GM19328 (cell line): ENCODE data around the gene VRK2.

Experiments used
- ATAC-seq: cut with Tn5 transposase; IDR thresholded peaks from one replicate; pipeline ENCODE4 v1.9.1; 2021; ENCODE audit warnings: mild to moderate bottlenecking, moderate library complexity; ENCODE audit not compliant: unreplicated experiment

Gene VRK2

GRCh38 chr2:58046585-58047372 is at the start of gene VRK2:
Gene VRK2 (plus strand): TSS chr2:58046806. CDS start chr2:58048832, 2,026 bp downstream.
- ATAC-seq: peak; percentile 89

- ATAC-seq: no peak
Observed at GRCh38 chr2:58006256-58006951, 40.2 kb upstream of the VRK2 start.

DNA sequence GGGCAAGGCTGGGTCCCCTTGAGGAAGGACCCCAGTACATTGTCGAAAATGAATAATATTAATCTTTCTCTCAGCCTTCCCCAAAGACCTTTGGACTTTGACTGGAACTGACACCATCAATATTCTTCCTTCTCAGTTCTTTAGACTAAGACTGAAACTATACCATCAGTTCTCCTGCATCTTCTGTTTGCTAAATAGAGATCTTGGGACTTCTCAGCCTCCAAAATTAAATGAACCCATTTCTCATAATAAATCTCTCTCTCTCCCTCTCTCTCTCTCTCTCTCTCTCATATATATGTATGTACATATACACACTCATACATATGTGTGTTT is 39.7 kb upstream of the VRK2 start:
- no peak for ATAC-seq

DNA sequence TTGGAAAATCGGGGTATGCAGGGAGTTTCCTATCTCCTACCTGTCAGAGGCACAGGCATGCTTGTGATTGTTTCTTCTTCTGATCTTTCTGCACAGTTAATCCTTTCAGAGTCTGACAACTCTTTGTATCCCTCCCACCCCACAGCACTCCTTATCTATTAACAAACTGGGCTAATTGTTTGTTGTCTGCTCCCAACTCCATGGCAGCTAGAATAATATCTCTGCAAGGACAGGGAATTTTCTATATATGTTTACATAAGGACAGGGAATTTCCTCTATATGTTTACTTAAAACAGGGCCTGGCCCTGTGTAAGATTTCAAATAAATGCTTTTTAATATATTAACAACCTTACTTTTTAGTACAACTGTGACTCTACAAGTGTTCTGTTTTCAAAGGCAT is 36.0 kb upstream of the VRK2 start:
- ATAC-seq: no peak

DNA sequence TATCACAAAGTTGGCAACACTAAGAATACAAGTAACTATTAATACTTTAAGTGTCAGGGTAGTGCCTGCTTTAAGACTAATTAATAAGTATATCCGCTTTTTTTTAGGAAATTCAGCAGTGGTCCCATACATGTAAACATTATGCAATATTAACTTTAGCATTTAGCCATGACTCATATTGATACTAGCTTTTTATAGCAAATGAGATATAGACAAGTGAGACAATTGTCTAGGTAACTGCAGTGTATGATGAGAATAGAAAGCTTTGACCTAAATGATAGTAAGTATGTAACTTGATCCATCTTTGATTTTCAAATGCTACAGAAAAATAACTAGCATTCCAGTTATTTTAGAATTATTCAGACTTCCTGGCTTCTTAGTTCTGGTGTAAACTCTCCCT is 27.4 kb upstream of the VRK2 start:
- peak; percentile 47 for ATAC-seq

DNA sequence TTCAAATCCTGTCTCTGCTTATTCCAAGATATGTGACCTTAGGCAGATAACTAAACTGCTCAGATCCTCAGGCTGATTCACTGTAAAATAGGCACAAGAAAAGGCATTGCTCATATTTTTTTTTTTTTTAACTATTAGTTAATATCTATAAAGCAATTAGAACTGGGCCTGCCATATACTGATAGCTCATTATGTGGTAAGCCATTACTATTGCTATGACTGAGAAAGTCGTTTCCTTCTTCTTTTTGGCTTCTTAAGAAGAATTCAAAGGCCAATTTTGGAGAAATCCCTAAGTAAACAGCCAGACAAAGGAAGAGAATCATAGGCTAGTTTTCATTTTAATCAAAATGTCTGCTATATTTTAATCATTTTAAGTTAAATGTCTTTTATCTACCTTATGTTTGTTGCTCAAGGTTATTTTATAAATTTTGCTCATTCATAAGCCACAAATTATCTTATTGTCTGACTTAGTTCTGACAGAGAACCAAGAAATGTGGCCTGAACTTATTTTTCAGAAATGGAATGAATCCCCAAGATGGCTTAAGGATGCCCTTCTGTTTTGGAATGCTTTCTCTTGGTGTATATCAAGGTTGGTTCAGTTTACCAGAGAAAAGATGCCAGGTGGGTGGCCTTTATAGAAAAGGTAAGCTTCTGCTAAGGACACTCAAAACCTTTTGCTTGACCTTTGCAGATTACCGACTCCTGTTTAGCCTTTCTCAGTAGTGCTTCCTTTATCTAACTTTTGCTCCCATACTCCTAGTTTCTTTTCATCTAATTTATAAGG is 21.3 kb upstream of the VRK2 start:
- no peak for ATAC-seq

GRCh38 chr2:58027029-58027428 is 19.6 kb upstream of the VRK2 start:
- no peak for ATAC-seq

DNA sequence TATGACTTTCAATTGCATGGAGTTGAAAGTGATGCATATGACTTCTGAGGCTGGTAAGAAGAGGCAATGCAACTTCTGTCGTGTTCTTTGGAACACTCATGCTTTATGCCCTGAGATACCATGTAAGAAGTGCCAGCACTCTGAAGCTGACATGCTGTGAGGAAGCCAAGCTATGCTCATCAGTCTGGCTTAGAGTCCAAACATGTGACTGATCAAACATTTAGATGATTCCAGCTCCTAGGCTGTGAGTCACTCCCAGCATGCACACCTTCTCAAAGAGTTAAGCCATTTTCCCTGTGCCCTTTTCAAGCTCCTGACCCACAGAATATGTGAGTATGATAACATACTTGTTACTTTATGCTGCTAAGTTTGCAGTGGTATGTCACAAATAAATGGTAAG is 15.8 kb upstream of the VRK2 start:
- ATAC-seq: no peak

GRCh38 chr2:58032016-58032763 is 14.4 kb upstream of the VRK2 start:
- ATAC-seq: peak; percentile 66

DNA sequence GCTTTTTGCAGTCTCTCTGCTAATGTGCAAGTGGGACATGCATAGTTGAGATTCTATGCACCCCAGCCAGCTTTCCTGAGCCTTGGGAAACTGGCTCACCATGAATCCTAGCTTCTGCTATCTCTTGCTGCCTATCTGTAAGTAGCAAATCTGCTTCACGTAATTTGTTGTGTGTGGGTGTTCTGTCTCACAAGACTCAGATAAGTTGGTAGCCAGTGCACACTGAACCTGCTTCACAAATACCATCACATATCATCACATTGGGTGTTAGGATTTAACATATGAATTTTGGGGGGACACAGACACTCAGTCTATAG is 13.9 kb upstream of the VRK2 start:
- ATAC-seq: peak; percentile 9

DNA sequence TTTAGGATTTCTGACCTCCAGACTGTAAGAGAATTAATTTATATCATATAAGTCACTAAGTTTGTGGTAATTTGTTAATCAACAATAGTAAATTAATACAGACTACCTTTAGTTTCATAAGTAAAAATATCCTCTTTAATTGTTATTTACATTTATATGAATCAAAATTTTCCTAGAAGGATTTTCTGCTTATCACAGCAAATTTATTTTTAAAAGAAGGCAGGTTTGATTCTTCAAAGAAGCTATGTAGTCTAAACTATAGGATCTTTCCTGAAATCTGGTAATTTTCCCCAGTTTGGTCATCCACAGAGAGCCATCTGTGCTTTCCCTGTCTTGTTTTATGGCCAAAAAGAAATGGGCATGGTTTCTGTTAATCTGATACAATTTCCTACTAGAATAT is 13.1 kb upstream of the VRK2 start:
- no peak for ATAC-seq

DNA sequence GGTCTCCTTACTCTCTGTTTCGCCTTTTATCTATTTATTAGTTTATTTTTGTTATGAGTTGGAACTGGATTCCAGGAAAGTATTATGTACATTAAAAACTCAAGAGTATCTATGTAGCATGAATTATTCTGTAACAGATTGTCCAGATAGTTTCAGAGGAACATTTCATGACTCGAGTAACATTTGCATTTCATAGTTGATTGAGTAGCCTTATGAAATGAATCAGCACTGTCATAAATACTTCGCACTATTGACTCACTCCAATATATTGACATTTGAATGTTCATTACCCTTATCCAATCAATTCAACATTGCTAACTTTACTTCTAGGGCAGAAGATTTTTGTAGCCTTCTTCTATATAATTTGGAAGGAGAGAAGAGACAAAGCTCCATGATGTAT is 11.3 kb upstream of the VRK2 start:
- ATAC-seq: peak; percentile 53

- ATAC-seq: peak; percentile 63
Observed at GRCh38 chr2:58039170-58039611, 7.4 kb upstream of the VRK2 start.

DNA sequence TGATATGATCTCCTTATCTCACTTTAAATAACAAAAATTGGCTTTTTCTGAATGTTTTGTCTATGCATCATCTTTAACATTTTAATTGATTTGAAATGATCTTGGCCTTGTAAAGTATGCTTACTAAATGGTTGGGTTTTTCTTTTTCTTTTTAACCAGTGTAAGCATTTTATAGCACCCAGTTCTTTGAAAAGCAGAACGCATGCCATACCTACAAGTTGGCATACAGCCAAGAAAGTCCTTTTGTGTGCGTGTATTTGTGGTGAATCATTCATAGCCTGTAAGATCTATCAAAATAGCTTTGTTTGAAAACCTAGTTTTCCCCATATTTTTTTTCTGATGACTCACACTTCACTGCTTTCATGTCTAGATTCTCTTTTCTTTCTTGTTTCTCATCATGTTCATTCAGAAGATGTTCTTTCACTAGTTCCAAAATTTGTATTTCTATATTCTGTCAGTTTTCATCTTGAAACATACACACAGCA is 4.1 kb upstream of the VRK2 start:
- ATAC-seq: no peak

DNA sequence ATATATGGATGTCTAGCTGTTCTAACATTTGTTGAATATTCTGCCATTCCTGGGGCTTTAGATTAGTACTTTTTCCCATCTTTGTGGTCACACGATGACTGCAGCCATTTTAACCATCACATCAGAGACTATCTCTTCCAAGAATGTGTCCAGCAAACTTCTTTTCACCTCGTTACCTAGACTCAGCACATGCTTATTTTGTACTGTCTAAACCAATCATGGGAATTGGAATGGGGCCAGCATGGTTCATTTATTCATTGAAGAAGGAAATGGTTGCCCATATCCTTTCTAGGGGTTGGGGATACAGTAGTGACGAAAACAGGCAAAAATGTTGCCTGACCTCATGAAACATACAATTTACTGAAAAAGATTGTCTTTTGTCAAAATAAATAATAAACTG is 2.5 kb upstream of the VRK2 start:
- no peak for ATAC-seq

DNA sequence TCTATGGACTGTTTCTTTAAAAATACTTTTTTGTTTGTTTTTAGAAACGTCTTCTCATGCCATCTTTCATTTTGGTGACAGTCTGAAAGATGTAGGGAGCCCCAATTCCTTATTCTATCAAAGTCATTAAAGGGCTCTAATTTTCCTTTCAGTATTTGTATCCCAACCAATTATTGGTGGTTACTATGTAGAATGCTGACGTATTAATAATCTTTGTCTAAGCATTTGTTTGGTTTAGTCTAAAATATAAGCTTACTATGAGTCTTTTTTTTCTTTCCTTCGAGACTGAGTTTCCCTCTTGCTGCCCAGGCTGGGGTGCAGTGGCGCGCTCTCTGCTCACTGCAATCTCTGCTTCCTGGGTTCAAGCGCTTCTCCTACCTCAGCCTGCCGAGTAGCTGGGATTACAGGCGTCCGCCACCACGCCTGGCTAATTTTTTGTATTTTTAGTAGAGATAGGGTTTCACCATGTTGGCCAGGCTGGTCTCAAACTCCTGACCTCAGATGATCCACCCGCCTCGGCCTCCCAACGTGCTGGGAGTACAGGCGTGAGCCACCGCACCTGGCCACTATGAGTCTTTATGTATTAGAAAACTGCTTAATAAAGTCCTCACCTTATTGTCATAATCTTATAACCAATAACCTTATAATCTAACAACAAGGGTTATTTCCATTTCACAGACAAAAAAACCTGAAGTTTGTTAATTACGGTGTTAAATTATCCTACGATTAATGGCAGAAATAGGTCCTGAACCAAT is 849 bp upstream of the VRK2 start:
- ATAC-seq: no peak

DNA sequence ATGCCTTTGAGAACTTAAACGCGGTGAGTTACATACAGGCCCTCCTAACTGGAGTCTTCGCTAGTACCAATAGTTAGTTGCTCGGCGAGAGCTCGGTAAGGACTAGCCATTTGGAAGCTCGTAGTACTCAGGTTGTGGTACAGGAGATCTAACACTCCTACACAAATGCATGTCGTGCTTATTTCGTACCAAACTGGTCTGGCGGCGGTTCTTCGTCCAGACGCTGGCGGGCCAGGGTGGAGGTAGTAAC is 346 bp upstream of the VRK2 start:
- no peak for ATAC-seq

DNA sequence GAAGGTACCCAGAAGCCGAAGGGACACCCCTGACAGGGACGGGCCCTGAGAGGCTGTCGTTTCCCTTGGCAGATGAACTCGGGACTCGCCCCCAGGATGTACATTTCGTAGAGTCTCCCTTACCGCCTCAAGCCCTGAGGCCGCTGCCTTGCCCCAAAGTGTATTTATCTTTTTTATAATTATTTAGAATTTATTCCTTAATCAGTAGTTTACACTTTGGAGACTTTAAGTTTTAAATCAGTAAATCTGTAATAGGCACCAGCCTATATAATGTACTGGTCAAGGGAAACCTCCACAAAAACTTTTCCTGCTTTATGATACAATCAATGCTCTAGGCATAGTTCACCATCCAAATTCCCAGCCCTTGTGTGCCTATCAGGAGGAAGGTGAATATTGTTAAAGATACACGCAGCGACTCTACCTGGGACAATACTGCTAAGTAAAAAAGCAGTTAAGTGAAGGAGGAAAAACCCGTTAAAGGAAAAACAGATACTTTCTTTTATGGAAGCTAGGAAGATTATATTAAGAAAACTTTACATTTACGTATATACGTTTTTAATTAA is 848 bp downstream of the VRK2 start:
- ATAC-seq: peak; percentile 28

DNA sequence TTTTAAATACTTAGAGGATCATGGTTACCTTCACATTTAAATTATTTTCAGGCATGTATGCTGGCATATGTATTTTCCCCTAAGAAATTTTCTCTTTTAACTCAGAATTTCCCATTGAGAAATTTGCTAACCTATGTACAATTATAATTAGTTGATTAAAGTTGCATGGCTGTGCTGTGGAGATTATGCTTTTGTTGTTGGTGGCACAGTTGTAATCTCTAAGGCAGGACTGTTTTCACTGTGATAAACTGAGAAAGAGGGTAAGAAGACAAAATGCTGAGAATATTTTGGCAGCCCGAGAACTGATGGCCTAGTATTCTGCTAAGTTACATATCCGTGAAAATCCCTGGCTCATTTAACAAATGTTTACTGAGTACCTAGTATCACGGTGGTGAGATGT is 1.4 kb downstream of the VRK2 start:
- no peak for ATAC-seq

DNA sequence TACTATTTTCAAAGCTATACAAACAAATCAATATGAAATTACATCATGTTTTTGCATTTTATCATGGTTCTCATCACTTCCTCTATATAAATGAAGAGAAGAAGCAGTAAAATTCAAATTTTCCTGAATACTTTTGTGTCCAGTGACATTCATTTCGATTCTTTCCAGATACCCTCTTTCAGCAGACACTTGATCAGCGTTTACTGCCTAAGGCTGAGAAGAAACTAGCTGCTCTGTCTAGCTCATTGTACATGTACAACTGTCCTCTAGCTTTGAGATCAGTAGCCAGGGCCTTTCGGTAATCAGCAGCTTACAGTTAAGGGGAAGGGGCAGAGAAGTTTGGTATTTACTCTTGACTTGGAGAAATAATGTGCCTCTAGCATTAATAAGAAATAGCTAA is 4.8 kb downstream of the VRK2 start:
- no peak for ATAC-seq
